GM19455 (cell line): ENCODE measurements around the gene DSCAM.

ENCODE experiments used
- ATAC-seq: cut with Tn5 transposase; IDR thresholded peaks from one replicate; pipeline ENCODE4 v1.9.1; 2021; ENCODE audit not compliant: unreplicated experiment

The DSCAM gene

GRCh38 chr21:40839521-40839920 lies 7.4 kb downstream of the DSCAM start:
- no peak for ATAC-seq

GRCh38 chr21:40837456-40837855 lies 9.5 kb downstream of the DSCAM start:
- no peak for ATAC-seq

GRCh38 chr21:40835184-40835694 lies 11.7 kb downstream of the DSCAM start:
- no peak for ATAC-seq

- ATAC-seq: no peak
These were observed 13.8 kb downstream of the DSCAM start for GRCh38 chr21:40833184-40833583.

- no peak for ATAC-seq
These were observed 14.6 kb downstream of the DSCAM start for GRCh38 chr21:40832316-40832715.

GRCh38 chr21:40830836-40831235 lies 16.1 kb downstream of the DSCAM start:
- no peak for ATAC-seq

- ATAC-seq: no peak
These were observed 17.2 kb downstream of the DSCAM start for GRCh38 chr21:40829791-40830190.

GRCh38 chr21:40829308-40829707 lies 17.6 kb downstream of the DSCAM start:
- no peak for ATAC-seq

- no peak for ATAC-seq
These were observed 19.4 kb downstream of the DSCAM start for GRCh38 chr21:40827509-40827908.

GRCh38 chr21:40819071-40819900 lies 27.7 kb downstream of the DSCAM start:
- ATAC-seq: no peak

- ATAC-seq: no peak
These were observed 33.0 kb downstream of the DSCAM start for GRCh38 chr21:40813918-40814317.

- no peak for ATAC-seq
These were observed 37.2 kb downstream of the DSCAM start for GRCh38 chr21:40809673-40810197.

- no peak for ATAC-seq
These were observed 43.9 kb downstream of the DSCAM start for GRCh38 chr21:40803101-40803500.

- ATAC-seq: no peak
These were observed 46.8 kb downstream of the DSCAM start for GRCh38 chr21:40800126-40800525.

- no peak for ATAC-seq
These were observed 49.1 kb downstream of the DSCAM start for GRCh38 chr21:40797891-40798290.

GRCh38 chr21:40797410-40797809 lies 49.5 kb downstream of the DSCAM start:
- ATAC-seq: no peak

- ATAC-seq: no peak
These were observed 50.5 kb downstream of the DSCAM start for GRCh38 chr21:40796464-40796863.

- no peak for ATAC-seq
These were observed 51.6 kb downstream of the DSCAM start for GRCh38 chr21:40795313-40795712.

GRCh38 chr21:40792691-40793456 lies 54.1 kb downstream of the DSCAM start:
- ATAC-seq: no peak

GRCh38 chr21:40788635-40789034 lies 58.3 kb downstream of the DSCAM start:
- no peak for ATAC-seq

- ATAC-seq: no peak
These were observed 63.6 kb downstream of the DSCAM start for GRCh38 chr21:40783404-40783803.
